Upper lobe of left lung (tissue), 6 donors: ENCODE results near the gene MOG. TPM values are rescaled to one million over a fixed set of nuclear protein-coding genes. Genes with fewer than 3 reads are reported as not detected.

Experiments
- ATAC-seq, 2 donors: fragments of 200-7000 bp; cut with Tn5 transposase; one replicate each; pipeline ENCODE4 v1.9.1; 2022; ENCODE audit warnings: mild to moderate bottlenecking in 2 of 2, moderate library complexity in 2 of 2; ENCODE audit not compliant: low FRiP score in 2 of 2
- DNase-seq, 2 donors: peaks; one replicate each; pipeline ENCODE4 v3.0.0-alpha.2; 2019 to 2020
- H3K27ac ChIP-seq, 4 donors: fragments of 200-600 bp; sonication (generic); one replicate each; pipeline ENCODE4 v1.5.1; 2016 to 2019
- H3K27me3 ChIP-seq, 4 donors: fragments of 200-600 bp; sonication (generic); one replicate each; pipeline ENCODE4 v1.5.1; 2017 to 2019
- H3K36me3 ChIP-seq, 4 donors: fragments of 200-600 bp; sonication (generic); one replicate each; pipeline ENCODE4 v1.5.1; 2016 to 2019
- H3K4me1 ChIP-seq, 4 donors: fragments of 200-600 bp; sonication (generic); one replicate each; pipeline ENCODE4 v1.5.1; 2018 to 2019
- H3K4me3 ChIP-seq, 4 donors: fragments of 200-600 bp; sonication (generic); one replicate each; pipeline ENCODE4 v1.5.1; 2017 to 2019; ENCODE audit warnings: mild to moderate bottlenecking in 2 of 4, moderate library complexity in 1 of 4
- H3K9me3 ChIP-seq, 4 donors: fragments of 200-600 bp; sonication (generic); one replicate each; pipeline ENCODE4 v1.5.1; 2018 to 2019
- CTCF ChIP-seq, 6 experiments: fragments of 450-650 bp in 4 of 6; fragments of 200-600 bp in 2 of 6; sonication (generic) in 2 of 6; IDR thresholded peaks; one replicate each; pipeline ENCODE4 v1.5.1; 2016 to 2019; ENCODE audit warnings: antibody characterized with exemption in 6 of 6
- EP300 ChIP-seq, 4 donors: sonication (generic); formaldehyde crosslinking; IDR thresholded peaks; one replicate each; pipeline ENCODE4 v1.5.1; 2017; ENCODE audit warnings: antibody characterized with exemption in 4 of 4, control low read depth in 2 of 4
- POLR2A ChIP-seq, 4 donors: fragments of 450-650 bp; IDR thresholded peaks; one replicate each; pipeline ENCODE4 v1.5.1; 2016 to 2017; ENCODE audit warnings: antibody characterized with exemption in 4 of 4, mild to moderate bottlenecking in 2 of 4
- POLR2AphosphoS5 ChIP-seq, 2 donors: sonication (generic); formaldehyde crosslinking; IDR thresholded peaks; one replicate each; pipeline ENCODE4 v1.5.1; 2017; ENCODE audit warnings: antibody characterized with exemption in 2 of 2
- WGBS, 2 donors: methylation state at CpG; one replicate each; pipeline ENCODE4 v1.1.5; 2017 to 2018; 5-methylcytosine and 5-hydroxymethylcytosine counted together
- total RNA-seq, 6 donors: library from RNA; depleted of rRNA in 4 of 6; stranded (reverse); fragments of >200 nt in 4 of 6; gene quantifications; one replicate each; pipeline versions ENCODE4 v1.1.0 to v1.2.1, GENCODE V29; 2016 to 2021
- donor health status: DM: no; HTN: no; CAD: no; lungs with moderate emphysema.
- donor health status: DM: no; HTN: yes; CAD: no; lungs with severe emphysema.

MOG gene
- total RNA-seq, 6 donors from 2014 or later: not detected

GRCh38 chr6:29619578-29620160 lies 37.2 kb upstream of the MOG start:
- ATAC-seq (peak in 1 of 2 donors; percentile 12), DNase-seq (no peak)
- no peaks in the 10 kb centered on the region for H3K9me3 ChIP-seq
- no peak for TF ChIP-seq POLR2A (IDR thresholded peaks at IDR 0.05)
- no peak for TF ChIP-seq POLR2AphosphoS5 (IDR thresholded peaks at IDR 0.05)
- no peak for TF ChIP-seq EP300 (IDR thresholded peaks at IDR 0.05)
- 100% methylated on average over 1 of the region's 1 CpG for WGBS, 2 donors
- H3K4me1 ChIP-seq: no peaks in the 10 kb centered on the region
- H3K27ac ChIP-seq: no peak overlapping the region
- H3K36me3 ChIP-seq: peaks cover 0 to 71% (median 11%) of the 10 kb centered on the region in 4 donors
- H3K4me3 ChIP-seq: no peak overlapping the region
- no peaks in the 10 kb centered on the region for H3K27me3 ChIP-seq

GRCh38 chr6:29620630-29621029 lies 36.3 kb upstream of the MOG start:
- H3K4me1 ChIP-seq: no peaks in the 10 kb centered on the region
- no peak overlapping the region for H3K27ac ChIP-seq
- no peak overlapping the region for H3K4me3 ChIP-seq
- H3K36me3 ChIP-seq: peaks cover 0 to 64% (median 11%) of the 10 kb centered on the region in 4 donors
- no peaks in the 10 kb centered on the region for H3K9me3 ChIP-seq
- ATAC-seq (no peak), DNase-seq (no peak)
- 72 to 74% methylated on average over 4 of the region's 4 CpGs for WGBS, 2 donors
- no peak for TF ChIP-seq POLR2AphosphoS5 (IDR thresholded peaks at IDR 0.05)
- no peak for TF ChIP-seq CTCF (IDR thresholded peaks at IDR 0.05)
- TF ChIP-seq POLR2A (IDR thresholded peaks at IDR 0.05): no peak
- no peak for TF ChIP-seq EP300 (IDR thresholded peaks at IDR 0.05)
- H3K27me3 ChIP-seq: no peaks in the 10 kb centered on the region

GRCh38 chr6:29624520-29624961 lies 32.4 kb upstream of the MOG start:
- H3K36me3 ChIP-seq: peaks cover 0 to 41% (median 11%) of the 10 kb centered on the region in 4 donors
- H3K27ac ChIP-seq: no peak overlapping the region
- WGBS, 2 donors: 86 to 88% methylated on average over 3 of the region's 3 CpGs
- no peak overlapping the region for H3K4me3 ChIP-seq
- no peak for TF ChIP-seq POLR2A (IDR thresholded peaks at IDR 0.05)
- TF ChIP-seq CTCF (IDR thresholded peaks at IDR 0.05): no peak
- TF ChIP-seq EP300 (IDR thresholded peaks at IDR 0.05): no peak
- no peak for TF ChIP-seq POLR2AphosphoS5 (IDR thresholded peaks at IDR 0.05)
- no peaks in the 10 kb centered on the region for H3K9me3 ChIP-seq
- H3K27me3 ChIP-seq: no peaks in the 10 kb centered on the region
- DNase-seq: no peak
- ATAC-seq: no peak
- peaks cover 17 to 24% (median 18%) of the 10 kb centered on the region in 4 donors for H3K4me1 ChIP-seq

GRCh38 chr6:29625337-29625930 lies 31.5 kb upstream of the MOG start:
- H3K27ac ChIP-seq: no peak overlapping the region
- ATAC-seq: no peak
- WGBS, 2 donors: 59 to 67% methylated on average over 7 of the region's 7 CpGs

More at GRCh38 chr6:29625337-29625930, 31.5 kb upstream of the MOG start:
- H3K9me3 ChIP-seq: no peaks in the 10 kb centered on the region
- TF ChIP-seq POLR2AphosphoS5 (IDR thresholded peaks at IDR 0.05) (no peak), CTCF (IDR thresholded peaks at IDR 0.05) (no peak), EP300 (IDR thresholded peaks at IDR 0.05) (no peak), POLR2A (IDR thresholded peaks at IDR 0.05) (no peak)
- no peak overlapping the region for H3K4me3 ChIP-seq
- H3K27me3 ChIP-seq: no peaks in the 10 kb centered on the region
- peaks cover 0 to 32% (median 9%) of the 10 kb centered on the region in 4 donors for H3K36me3 ChIP-seq
- H3K4me1 ChIP-seq: peaks cover 17 to 24% (median 18%) of the 10 kb centered on the region in 4 donors
- DNase-seq: no peak
